Fibroblast of skin of abdomen (primary cell): ENCODE data around the gene PECR.
A peak's percentile ranks its signal among the peaks of the same experiment; 100 is the strongest.
"Not testable (repeated sequence)": the region's sequence is repeated elsewhere in the genome, so short reads cannot be mapped to it uniquely, and the experiment has no call there.

Source experiments
- DNase-seq: peaks from one replicate; pipeline ENCODE4 v3.0.0-alpha.2; 2013

Gene PECR

DNA sequence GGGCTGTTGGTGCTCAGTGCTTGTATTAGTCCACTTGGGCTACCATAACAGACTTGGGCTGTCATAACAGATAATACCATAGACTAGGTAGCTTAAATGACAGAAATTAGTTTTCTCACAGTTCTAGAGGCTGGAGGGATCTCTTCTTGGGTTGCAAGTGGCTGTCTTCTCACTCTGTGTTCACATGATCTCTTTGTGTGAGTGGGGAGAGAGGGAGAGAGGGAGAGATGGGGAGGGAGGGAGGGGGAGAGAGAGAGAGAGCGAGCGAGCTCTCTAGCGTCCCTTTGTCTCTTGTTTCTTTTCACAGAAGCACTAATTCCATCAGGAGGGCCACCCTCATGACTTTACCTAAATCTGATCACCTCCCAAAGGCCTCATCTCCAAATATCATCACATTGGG, 23.1 kb upstream of the PECR start:
- no peak for DNase-seq

DNA sequence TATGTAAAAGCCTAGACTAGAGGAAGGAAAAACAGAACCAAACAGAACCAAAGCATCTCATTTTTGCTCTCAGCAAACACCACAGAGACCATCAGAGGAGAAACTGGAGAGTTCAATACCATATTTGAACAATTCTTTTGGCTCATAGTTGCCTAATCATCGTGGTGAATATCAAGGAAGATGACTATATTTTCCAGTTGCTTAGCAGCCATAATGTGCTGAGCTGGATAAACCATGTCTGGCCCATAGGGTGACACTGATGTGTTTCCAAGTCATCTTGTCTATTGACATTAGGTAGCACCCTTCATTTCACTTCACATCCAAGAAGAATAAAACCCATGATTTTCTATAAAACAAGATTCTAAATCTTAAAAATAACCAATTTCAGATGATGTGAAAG, 21.6 kb upstream of the PECR start:
- DNase-seq = no peak

DNA sequence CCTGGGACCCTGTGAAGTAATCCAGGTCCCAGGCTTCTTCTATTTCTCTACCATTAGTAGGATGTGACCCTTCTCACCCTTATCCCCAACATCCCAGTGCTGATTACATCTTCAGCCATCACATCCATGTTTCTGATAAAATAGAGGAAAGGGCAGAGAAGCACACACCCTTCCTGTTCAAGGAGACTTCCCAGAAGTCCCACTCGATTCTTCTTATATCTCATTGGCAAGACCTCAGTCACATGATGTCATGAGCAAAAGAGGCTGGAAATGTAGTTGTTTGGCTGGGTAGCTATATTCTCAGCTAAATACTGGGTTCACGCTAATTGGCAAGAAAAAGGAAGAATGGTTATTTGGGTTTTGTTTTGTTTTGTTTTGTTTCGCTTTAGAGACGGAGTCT, 19.5 kb upstream of the PECR start:
- DNase-seq = no peak

DNA sequence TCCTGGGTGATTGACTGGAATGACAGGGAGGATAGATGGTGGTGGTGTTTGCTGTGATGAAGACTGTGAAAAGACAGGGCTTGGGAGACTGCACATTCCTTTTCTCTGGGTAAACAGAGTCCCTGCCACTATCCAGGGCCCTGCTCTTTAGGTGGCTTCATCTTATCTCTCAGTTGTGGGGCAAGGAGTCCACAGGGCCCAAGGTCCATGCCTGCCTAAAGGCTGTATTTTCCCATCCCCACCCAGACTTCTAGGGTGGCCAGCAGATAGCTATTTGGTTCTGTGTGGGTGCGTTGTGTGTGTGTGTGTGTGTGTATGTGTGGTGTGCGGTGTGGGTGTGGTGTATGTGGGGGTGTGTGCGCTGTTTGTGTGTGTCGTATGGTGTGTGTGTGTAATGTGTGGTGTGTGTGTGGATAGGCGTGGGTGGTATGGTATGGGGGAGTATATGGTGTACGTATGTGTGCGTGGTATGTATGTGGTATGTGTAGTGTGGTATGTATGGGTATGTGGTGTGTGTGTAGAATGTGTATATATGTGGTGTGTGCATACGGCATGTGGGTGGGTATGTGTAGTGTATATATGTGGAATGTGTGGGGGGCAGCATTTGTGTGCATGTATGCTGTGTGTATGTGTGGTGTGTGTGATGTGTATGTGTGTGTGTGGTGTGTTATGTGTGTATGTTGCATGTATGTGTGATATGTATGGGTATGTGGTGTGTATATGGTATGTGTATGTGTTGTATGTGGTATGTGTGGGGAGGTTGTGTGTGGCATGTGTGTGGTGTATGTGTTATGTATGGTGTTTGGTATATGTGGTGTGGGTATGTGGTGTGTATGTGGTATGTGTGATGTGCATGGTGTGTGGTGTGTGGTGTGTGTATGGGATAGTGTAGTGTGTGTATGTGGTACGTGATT, 17.1 kb upstream of the PECR start:
- DNase-seq = no peak

DNA sequence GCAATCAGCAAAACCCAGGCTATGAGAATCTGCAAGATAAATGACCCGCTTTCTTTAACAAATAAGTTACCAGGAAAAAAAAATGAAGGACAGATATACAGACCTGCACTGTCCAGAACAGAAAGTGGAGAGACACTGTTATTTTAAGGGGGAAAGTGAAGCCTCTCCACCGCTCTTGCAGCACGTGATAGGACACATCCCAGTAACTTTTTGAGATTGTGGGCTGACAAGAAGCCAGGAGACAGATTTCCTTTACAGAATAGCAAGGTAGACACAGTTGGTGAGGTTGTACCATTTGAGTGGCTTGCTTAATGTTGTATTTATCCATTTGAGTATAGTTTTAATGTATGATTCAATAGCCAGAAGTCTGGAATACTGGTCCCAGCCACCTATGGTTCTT, 13.1 kb upstream of the PECR start:
- no peak for DNase-seq

DNA sequence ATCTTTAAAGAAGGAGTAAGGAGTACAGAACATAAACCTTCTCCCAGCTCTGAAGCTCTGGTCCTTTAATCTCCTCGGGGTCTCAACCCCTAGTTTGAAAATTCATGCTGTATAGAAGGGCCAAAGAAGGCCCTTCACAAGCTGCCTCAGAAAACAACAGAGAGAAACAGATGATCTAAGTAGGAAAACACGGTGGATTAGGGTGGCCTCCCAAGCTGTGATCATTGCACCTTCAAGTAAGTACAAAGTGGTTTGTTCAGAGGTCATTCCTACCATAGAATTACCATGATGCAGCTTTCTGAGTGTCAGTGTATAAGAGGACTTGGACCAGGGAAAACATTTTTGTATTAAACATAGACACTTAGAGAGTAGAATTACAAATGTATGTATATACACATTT, 11.0 kb upstream of the PECR start:
- DNase-seq = no peak

DNA sequence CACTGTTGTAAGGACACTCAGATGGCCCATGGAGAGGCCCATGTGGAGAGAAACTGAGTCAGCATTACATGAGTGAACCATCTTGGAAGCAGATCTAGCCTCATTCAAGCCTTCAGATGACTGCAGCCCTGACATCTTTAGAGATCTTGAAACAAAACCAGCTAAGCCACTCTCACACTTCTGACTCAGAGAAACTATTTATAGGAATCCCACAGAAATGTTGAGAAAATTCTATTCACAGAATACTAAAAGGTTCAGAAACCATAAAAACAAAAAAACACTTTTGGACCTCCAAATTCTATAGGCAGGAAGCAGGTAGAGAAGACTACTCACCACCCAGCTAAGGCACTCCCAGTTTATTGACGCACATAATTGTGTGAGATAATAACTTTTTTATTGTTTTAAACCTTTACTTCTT, 8.8 kb upstream of the PECR start:
- DNase-seq = no peak

DNA sequence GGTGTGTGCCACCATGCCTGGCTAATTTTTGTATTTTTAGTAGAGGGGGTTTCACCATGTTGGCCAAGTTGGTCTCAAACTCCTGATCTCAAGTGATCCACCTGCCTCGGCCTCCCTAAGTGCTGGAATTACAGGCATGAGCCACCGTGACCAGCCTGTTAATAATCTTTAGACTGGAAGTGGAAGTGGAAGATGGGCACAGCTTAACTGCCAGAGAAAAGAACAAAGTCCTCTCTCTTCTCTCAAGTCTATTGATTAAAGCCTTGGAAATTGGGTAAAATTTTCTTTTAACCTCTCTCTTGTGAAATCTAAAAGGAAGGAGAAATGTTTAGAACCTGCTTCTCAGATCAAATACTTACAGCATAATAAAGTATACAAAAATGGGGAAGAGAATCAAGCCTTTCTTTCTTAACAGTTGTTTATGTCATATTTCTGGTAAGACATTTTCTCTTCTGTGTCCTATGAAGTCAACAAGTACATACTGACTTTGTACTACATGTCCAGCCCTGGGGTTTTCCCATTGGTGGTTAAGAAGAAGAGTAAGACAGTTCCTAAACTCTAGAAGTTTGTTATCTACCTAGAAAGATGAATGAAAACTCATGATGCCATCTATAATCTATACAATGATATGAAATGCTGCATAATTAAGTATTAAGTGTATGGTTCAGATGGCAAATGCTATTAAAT, 4.7 kb upstream of the PECR start:
- no peak for DNase-seq

DNA sequence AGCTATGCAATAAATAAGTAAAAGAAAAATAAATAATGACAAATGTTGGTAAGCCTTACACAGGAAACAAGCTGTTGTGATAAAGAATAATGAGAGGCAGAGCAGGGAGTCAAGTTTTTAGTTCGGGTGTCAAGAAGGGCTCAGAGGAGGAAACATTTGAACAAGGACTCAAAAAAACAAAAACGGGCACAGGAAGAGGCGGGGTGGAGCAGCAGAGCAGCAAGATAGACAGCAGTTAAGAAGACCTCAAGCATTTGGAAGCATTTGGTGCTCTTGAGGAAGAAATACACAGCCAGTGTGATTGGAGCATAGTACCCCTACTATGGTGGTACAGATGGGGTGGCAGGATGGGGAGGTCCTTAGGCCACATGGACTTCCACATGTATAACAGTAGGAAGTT, 2.9 kb upstream of the PECR start:
- DNase-seq = no peak

DNA sequence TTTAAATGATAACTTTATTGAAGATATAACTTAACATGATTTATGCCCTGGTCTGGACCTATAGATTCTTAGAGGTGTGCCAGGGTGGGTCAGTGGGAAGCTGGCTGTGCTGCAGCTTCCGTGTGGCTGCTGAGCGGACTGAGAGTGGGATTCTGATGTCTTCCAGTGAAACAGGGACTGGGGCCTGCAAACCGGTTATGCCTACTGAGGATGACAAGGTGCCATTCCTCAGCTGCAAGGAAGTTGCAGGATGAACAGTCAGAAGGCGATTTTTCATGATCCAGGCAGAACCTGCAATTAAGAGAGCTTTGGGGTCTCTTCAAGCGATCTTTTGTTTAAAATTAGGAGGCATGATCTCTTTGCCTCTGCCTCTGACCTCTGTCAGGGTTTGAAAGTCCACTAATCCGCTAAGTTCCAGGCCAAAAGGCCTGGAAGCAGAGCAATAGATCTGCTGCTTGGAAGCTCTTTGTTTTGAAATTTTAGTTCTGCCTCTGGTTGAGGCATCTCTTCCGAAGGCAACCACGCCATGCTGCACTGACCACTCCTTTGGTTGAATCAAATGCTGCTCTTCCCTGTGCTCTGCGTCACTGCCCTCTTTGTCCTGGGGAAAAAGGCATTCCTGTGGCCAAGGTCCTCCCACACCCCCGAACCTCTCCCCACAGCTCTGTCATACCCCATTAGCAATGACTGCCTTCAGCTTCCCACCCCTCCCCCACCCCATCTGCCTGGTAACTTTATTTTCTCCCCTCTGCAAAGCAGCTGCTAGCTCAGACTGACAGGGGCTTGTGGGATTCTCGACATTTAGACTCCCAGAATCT, 2.1 kb upstream of the PECR start:
- peak; percentile 80 for DNase-seq

DNA sequence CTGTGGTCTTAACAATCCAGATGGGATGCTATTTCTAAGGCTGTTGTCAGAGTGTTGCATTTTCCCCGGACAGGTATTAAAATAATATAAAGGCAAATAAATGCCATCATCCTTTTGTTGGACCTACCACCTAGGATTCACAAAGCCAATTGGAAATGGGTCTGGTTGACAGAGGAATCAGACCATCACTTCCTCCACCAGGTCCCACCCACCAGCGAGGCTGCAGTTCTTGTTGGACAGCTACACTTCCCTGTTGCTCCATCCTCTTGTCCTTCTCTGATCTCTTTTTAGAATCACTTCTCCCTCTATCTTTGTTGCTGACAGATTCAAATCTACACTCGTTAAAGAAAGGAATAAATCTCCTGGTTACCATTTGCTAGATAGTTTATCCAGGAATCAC, 1.2 kb upstream of the PECR start:
- DNase-seq = no peak

DNA sequence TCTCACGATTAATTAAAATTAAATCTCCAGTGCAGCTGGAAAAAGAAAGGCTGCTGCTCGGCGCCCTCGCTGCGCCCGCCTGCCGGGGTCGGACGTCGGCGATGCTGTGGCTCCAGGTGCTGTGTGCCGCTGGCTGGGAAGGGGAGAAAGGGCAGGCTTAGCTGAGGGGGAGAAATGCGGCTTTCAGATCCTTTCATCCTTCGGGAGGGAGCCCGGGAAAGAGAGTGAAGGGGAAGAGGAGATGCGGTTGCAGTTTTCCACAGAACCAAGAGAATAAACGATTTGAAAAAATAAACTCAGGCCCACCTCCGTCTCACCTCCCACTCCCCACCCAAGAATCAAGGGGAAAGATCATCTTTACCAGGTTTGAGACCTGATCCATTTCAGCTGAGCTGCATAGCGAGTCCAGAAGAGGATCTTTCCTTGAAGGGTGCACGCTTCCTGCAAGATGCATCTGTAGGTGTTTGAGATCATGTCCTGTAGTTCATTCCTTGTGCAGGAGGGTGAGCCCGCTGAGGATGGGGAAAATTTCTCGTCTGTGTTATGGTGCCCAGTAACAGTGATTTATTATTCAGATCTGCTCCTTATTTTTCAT, 605 bp upstream of the PECR start:
- no peak for DNase-seq

DNA sequence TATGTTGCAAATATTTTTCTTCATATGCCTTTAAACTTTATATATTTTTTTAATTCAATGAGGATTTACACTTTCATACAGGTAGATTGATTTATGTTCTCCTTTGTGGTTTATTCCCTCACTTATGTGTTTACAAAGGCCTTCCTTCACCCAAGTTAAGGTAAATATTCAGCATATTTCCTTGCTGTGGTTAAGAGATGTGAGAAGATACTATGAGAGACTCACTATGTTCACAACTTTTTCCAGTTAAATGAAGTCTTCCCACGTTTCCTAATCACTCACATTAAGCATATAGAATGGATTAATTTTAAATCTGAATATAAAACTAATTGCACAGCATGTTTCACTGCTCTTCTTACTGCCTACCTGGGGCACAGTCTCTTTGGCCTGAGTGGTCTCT, 597 bp downstream of the PECR start:
- DNase-seq = no peak

DNA sequence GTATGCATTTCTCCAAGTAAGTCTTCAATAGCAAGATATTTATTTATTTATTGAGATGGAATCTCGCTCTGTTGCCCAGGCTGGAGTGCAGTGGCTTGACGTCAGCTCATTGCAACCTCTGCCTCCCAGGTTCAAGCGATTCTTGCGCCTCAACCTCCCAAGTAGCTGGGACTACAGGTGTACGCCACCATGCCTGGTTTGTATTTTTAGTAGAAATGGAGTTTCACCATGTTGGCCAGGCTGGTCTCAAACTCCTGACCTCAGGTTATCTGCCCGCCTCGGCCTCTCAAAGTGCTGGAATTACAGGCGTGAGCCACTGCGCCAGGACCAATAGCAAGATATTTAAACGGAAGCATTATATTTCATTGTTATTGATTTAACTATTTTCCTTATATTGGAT, 1.6 kb downstream of the PECR start:
- not testable (repeated sequence) for DNase-seq

DNA sequence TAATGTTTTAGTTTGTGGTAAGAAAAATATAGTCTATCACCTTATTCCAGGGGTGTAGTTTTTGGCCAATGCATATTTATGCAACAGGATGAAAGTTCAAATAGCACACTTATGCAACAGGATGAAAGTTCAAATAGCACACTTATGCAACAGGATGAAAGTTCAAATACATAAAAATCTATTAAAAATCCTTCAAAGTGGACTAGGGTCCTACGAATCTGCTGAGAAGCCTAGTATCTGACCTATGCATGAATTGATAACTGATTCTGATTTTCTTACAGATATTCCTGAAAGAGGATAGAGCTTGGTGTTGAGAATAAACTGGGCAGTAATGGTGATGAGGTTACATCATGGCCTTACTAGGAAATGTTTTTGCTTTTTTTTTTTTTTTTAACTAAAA, 2.8 kb downstream of the PECR start:
- no peak for DNase-seq

DNA sequence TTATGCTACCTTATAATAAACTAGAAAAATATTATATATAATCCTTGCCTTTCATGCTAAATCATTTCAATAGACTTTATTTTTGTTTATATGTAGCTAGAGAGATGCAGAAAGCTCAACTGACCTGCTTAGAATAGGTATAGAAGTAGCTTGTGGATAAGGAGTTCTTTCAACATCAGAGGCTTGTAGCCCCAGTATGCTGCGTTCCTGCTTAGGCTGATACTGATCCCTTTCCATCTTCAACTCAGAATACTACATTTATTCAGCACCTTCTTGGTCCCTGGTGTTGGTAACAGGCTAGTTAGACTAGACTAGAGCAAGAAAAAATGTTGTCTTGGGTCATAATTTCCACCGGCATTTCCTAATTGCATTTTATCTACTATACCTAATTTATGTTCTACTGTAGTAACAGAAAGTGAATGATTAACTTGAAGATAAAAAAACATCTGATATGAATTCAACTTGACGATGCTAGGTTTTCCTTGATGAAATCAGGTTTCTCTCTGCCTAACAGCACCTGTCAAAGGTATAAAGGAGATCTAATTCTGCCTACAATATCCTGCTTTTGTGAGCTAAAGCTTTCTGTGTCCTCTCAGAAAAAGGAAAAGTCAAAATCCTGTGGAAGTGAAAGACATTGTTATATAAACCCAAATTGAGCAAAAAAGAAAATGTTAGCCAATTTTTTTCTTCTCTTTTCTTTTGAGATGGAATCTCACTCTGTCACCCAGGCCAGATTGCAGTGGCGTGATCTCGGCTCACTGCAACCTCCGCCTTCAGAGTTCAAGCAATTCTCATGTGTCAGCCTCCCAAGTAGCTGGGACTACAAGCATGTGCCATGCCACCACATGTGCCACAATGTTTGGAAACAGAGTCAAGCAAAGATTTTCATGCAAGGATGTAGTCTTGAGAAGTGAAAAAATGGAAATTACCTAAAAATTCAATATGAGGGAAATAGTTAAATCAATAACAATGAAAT, 5.8 kb downstream of the PECR start:
- DNase-seq = no peak

DNA sequence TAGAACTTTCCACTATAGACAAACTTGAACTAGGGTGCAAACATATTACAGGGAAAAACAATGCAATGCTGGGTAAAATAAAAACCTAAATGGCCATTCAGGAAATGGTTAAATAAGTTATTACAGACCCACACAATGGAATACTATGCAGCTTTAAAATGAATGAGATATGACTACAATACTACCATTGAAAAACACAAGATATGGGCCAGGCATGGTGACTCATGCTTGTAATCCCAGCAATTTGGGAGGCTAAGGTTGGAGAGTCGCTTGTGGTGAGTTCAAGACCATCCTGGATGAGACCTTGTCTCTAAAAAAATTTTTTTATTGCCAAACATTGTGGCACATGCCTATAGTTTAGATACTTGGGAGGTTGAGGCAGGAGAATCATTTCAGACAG, 6.8 kb downstream of the PECR start:
- DNase-seq = no peak

DNA sequence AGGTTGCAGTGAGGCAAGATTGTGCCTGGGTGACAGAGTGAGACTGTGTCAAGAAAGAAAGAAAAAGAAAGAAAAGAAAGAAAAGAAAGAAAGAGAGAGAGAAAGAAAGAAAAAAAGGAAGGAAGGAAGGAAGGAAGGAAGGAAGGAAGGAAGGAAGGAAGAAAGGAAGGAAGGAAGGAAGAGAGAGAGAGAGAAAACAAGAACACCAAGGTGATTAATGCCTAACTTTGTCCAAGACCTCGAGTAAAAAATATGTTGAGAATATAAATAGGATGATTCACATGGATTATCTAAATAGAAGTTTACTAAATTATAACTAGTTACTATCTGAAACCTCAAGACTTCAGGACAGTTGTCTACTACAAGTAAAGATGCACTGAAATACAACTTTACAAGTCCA, 7.2 kb downstream of the PECR start:
- DNase-seq = no peak

DNA sequence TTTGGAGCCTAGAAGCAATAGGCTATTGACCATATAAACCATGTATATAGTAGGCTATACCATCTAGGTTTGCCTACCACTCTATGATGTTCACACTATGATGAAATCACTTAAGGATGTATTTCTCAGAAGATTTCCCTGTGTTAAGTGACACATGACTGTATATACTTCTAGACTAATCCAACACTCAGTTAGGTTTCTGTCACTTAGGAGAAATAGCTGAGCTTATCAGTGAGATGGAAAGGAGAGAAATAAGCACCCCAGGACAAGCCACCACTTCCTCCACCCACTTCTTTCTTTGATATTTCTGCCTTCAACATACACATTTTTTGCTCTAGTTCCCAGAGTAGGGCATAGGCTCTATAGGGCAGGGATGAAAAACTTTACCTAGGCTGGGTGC, 7.8 kb downstream of the PECR start:
- no peak for DNase-seq

DNA sequence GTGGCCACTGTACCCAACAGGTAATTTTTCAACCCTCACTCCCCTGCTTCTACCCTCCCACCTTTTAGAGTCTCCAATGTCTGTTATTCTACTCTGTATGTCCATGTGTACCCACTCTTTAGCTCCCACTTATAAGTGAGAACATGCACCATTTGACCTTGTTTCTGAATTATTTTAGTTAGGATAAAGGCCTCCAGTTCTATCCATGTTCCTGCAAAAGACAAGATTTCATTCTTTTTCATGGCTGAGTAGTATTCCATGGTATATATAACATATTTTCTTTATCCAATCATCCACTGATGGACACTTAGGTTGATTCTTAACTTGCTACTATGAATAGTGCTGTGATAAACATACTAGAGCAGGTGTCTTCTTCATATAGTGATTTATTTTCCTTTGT, 9.1 kb downstream of the PECR start:
- DNase-seq = no peak

DNA sequence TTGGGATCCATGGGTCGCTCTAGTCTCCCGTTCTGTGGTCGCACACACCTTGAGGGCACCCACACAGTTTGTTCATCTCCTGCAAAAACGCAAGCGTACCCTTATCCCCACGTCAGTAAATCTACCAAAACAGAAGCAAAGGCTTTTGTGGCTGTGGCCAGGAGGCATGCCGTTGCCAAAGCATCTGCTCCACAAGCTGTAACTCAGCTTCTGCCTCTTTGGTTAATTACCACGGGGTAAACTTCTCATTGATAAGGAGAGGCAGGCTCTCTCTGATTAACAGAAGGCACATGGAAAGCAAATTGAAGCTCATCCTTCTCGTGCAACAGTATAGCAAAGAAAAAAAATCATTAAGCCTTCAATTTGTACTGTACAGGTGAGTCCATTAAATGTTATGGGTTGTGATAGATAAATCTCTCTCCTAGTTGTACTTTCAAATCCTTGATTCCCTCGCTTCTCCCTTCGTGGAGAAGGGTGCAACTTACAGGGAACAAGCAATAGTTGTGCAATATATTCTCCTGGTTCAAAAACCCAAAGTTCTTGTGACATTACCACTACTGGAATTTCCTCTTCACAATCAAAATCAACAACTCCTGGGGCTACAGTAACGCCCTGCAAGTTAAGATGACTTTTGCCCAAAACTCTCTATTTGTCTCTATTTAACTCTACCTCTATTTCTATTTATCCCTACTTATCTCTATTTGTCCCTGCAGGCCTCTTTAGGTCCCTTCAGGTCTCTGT, 10.3 kb downstream of the PECR start:
- no peak for DNase-seq
